ENCODE results near the gene ALX1. TPM values are rescaled to one million over a fixed set of nuclear protein-coding genes. Genes with fewer than 3 reads are reported as not detected.

The ALX1 gene
- total RNA-seq, 5 donors from 2014 or later (not counting 1 experiment from before 2014, with no cell fraction given) = not detected

DNA sequence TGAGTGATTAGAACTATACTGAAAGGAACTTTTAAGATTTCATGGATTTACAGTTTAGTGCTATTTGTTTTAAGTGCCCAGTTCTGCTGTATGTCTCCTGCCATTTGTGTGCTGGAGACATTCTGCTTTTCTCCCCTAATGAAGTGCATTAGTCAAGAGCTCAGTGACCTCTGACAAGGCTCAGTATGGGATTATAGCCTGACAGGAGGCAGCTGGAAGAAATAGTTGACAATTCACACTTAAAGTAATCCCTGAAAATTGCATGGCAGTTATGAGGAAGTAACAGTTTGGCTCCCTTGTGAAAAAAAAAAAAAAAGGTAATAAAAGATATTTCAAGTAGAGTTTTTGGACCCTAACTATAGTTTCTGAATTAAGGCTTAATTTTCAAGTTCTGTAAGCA is 70.3 kb downstream of the ALX1 start:
- no peak overlapping the region for H3K27ac Mint-ChIP-seq
- H3K4me1 Mint-ChIP-seq = no peaks in the 10 kb centered on the region
- Histone ChIP-seq H3K36me3 (ENCODE audit: control insufficient read depth in 2 of 2, extremely low read depth in 1 of 2, insufficient read depth in 1 of 2, low read length in 1 of 2) (no peaks in the 10 kb centered on the region), H3K27ac (ENCODE audit: low read length) (no peak overlapping the region), H3K9me3 (no peaks in the 10 kb centered on the region), H3K27me3 (replicated peaks in 1 of 2; ENCODE audit: control insufficient read depth in 2 of 2, extremely low read depth in 1 of 2, insufficient read depth in 2 of 2, low read length in 1 of 2) (no peaks in the 10 kb centered on the region), H3K4me3 (ENCODE audit: control insufficient read depth in 1 of 2, extremely low read depth in 1 of 2, low read length in 1 of 2) (no peak overlapping the region), H3K4me1 (ENCODE audit: control insufficient read depth in 1 of 2, extremely low read depth in 1 of 2, insufficient read depth in 2 of 2, low read length in 2 of 2) (no peaks in the 10 kb centered on the region)
- no peaks in the 10 kb centered on the region for H3K36me3 Mint-ChIP-seq
- CTCF ChIA-PET = no interaction called here
- no peaks in the 10 kb centered on the region for H3K27me3 Mint-ChIP-seq
- DNase-seq (no peak), ATAC-seq (replicated peaks in 1 of 4) (no peak)
- H3K9me3 Mint-ChIP-seq = peaks cover under 1 to 3% (median under 1%) of the 10 kb centered on the region in 3 donors
- POLR2A ChIA-PET = interaction anchor here in 1 of 2 donors (0.6 kb wide), 1 partner anchor 577 kb away, joined by 3 read pairs; no protein-coding TSS in a partner anchor
- H3K4me3 Mint-ChIP-seq = no peak overlapping the region

Other genes with a start within 250 kb of the ALX1 start
- gene TSPAN19, start 243.9 kb upstream of the ALX1 start, total RNA-seq = not detected
- gene LRRIQ1, start 243.9 kb upstream of the ALX1 start, total RNA-seq = not detected